Cardiac fibroblast (primary cell): ENCODE data around the gene TRAF3IP1.
"Not testable (repeated sequence)": the region's sequence is repeated elsewhere in the genome, so short reads cannot be mapped to it uniquely, and the experiment has no call there.

ENCODE experiments used
- DNase-seq, 2 donors: peaks; one replicate each; pipeline versions ENCODE4 v3.0.0 to v3.0.0-alpha.2; 2010; ENCODE audit warnings: low read depth in 2 of 2
- H3K4me3 ChIP-seq, 2 donors: replicated peaks in 1 of 2; 1 replicate in 1 of 2; 2 replicates in 1 of 2; pipeline ENCODE4 v1.5.1; 2011; ENCODE audit warnings: low read depth in 2 of 2, low read length in 2 of 2, mild to moderate bottlenecking in 2 of 2, moderate library complexity in 1 of 2
- TF ChIP-seq, protein P1 (sequence below): IDR thresholded peaks from one replicate; pipeline ENCODE4 v1.5.1; 2011; ENCODE audit warnings: low read depth, mild to moderate bottlenecking, low read length, inconsistent platforms

The TRAF3IP1 gene

DNA sequence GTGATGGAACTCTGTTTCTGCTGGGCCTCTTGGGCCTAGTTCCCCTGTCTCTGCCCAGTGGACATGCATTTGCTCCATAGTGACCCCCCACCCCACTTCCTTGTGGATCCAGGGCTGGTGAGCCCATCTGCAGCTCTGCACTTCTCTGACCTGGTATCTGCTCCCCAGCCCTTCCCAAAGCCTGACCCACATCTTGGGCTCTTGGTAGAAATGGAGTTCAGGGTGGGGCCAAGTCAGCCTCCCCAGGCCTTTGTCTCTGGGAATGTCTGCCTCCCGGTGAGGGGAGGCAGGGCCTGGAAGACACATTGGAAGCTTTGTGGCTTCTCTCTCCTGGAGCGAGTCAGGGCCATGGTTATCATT, 6.3 kb upstream of the TRAF3IP1 start:
- H3K4me3 ChIP-seq: no peak overlapping the region
- TF ChIP-seq, protein P1, sequence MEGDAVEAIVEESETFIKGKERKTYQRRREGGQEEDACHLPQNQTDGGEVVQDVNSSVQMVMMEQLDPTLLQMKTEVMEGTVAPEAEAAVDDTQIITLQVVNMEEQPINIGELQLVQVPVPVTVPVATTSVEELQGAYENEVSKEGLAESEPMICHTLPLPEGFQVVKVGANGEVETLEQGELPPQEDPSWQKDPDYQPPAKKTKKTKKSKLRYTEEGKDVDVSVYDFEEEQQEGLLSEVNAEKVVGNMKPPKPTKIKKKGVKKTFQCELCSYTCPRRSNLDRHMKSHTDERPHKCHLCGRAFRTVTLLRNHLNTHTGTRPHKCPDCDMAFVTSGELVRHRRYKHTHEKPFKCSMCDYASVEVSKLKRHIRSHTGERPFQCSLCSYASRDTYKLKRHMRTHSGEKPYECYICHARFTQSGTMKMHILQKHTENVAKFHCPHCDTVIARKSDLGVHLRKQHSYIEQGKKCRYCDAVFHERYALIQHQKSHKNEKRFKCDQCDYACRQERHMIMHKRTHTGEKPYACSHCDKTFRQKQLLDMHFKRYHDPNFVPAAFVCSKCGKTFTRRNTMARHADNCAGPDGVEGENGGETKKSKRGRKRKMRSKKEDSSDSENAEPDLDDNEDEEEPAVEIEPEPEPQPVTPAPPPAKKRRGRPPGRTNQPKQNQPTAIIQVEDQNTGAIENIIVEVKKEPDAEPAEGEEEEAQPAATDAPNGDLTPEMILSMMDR: no peak
- DNase-seq: no peak

DNA sequence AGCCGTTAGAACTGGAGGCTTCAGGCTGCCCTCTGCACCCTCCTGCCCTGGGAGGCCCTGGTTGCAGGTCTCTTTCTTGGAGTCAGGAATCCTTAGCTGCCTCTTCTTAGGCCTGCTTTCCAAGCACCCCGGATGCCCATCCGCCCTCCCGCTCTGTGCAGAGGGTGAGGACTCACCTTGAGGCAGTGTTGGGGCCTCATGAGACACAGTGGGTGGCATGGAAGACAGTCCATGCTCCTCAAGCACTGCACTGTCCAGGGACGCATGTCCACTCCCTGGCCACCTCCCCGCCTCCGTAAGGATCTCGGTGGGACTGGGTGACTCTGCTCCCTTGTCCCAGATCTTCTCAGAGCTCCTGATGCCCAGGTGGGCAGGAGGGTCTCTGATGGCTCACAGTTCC, 5.7 kb upstream of the TRAF3IP1 start:
- H3K4me3 ChIP-seq: no peak overlapping the region
- DNase-seq: no peak

DNA sequence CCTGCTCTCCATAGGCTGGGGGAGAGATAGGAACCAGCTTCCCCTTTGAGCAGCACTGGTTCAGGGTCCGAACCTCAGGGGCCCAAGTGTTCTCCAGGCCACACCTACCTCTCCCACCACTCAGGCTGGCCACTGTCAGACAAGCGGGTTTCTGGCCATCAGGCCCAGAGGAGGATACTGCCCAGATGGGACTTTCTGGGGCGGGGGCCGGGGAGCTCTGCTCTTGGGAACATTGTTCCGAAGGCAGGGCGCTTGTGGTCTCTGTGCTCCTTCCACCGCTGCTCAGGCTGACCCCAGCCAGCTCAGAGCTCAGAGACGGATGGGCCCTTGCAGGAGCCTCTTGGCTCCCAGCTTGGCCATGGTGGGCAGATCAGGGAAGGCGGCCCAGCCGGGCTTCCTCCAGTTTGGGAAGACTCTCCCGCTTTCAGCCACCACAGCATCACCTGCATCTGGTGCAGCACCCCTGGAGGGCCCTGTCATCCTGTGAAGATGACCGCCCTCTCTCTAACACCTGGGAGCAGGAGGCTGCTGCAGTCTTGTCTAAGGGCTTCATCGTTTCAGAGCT, 5.2 kb upstream of the TRAF3IP1 start:
- no peak overlapping the region for H3K4me3 ChIP-seq
- DNase-seq: no peak
- TF ChIP-seq, protein P1: no peak

More for the DNA sequence above, 5.7 kb upstream of the TRAF3IP1 start:
- TF ChIP-seq, protein P1: no peak

DNA sequence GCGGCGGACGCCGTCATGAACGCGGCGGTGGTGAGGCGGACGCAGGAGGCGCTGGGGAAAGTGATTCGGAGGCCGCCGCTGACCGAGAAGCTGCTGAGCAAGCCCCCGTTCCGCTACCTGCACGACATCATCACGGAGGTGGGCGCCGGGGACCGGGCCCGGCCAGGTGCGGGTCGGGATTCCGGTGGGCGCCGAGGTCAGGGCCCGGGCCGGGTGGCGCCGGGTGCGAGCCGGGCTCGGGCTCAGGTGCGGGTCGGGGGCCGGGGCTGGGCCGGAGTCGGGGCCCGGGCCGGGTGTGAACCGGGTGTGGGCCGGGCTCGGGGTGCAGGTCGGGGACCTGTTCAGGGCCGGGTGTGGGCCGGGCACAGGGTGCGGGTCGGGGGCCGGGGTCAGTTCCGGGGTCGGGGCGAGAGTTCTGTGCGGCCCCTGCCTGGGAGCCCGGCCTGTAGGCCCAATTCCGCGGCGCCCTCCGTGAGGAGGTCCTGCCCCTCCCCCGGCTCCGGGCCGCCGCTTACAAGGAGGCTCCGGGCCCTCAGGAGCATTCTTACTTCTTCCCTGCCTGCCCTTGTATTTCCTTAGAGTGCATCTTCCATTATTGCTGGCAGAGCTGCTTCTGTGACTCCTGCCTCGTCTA, 447 bp downstream of the TRAF3IP1 start:
- DNase-seq: peak; percentile 22
- H3K4me3 ChIP-seq: peak overlapping the region; percentile 67 to 79
- TF ChIP-seq, protein P1: no peak

DNA sequence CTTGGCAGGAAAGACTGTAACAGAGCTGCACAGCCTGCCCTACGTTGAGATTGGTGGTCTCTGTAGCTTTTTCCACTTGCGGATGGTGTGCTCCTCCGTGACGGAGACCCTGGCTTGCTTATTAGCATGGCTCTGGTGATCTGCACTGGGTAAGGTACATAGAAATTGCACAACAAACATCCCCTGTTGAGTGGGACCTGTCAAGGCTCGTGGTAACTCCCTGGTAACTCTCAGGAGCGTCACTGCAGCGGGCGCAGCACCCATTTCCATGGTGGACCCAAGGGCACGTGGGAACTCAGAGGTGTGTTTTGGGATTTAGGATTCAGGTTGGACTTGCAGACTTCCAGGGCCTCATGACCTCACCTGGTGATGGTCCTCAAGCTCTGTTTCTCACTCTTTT, 1.1 kb downstream of the TRAF3IP1 start:
- TF ChIP-seq, protein P1: no peak
- no peak for DNase-seq
- peak overlapping the region; percentile 67 to 79 for H3K4me3 ChIP-seq

DNA sequence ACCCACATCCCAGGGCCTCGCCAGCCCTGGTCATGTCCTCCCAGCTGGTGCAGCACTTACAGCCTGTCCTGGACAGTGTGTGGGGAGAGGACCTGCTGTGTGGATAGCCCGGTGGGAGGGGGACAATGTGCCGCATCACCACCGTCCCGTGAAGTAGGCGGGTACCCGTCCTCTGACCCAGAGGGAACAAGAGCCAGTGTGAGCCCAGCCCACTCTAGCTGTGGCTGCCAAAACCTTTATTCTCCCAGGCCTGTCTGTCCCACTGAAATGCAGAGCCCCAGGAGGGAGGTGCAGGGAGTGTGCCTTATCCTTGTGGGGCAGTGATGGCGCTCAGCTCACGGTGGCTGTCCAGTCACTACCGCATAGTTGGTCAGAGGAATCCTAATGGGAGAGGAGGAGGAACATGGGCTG, 1.7 kb downstream of the TRAF3IP1 start:
- H3K4me3 ChIP-seq: no peak overlapping the region
- TF ChIP-seq, protein P1: no peak
- DNase-seq: no peak

DNA sequence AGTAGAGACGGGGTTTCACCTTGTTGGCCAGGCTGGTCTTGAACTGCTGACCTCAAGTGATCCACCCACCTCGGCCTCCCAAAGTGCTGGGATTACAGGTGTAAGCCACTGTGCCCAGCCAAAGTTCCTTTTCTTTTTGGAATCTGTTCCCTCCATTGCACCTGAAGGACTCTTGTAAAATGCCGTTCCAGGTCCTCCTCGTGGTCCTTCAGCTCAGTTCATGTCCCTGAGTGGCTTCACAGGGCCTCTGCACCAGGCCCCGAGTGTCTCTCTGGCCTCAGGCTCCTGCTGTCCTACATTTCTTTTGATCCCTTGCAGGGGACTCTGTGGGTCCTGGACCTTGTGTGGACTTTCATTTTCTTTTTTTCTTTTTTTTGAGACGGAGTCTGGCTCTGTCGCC, 3.9 kb downstream of the TRAF3IP1 start:
- not testable (repeated sequence) for H3K4me3 ChIP-seq, DNase-seq
